Measurements from ENCODE around the gene SEC23B. TPM values are rescaled to one million over a fixed set of nuclear protein-coding genes. Genes with fewer than 3 reads are reported as not detected.

SEC23B gene
- total RNA-seq, 1 experiment from 2014 or later = 139 TPM

GRCh38 chr20:18533978-18534644 lies 26.4 kb downstream of the SEC23B start:
- H3K36me3 Mint-ChIP-seq (ENCODE audit: insufficient read depth, unreplicated experiment) = peaks cover 78% of the 10 kb centered on the region
- H3K27ac Mint-ChIP-seq (ENCODE audit: low read depth, unreplicated experiment) = no peak overlapping the region
- H3K4me3 Mint-ChIP-seq (ENCODE audit: unreplicated experiment) = no peak overlapping the region
- no peaks in the 10 kb centered on the region for H3K9me3 Mint-ChIP-seq (ENCODE audit: unreplicated experiment)
- intact Hi-C loops (cut with micrococcal nuclease) = no loop called here
- DNase-seq (ENCODE audit: unreplicated experiment) = no peak
- no peak for TF ChIP-seq CTCF (IDR thresholded peaks at IDR 0.05; ENCODE audit: unreplicated experiment)
- ChIA-PET POLR2A (interaction anchor here (0.7 to 1.1 kb wide), 2 partner anchors 26 to 1483 kb away, joined by 3 read pairs; partner anchors contain the start of genes NAA20 and SEC23B), CTCF (interaction anchor here (1.0 kb wide), 1 partner anchor 20 kb away, joined by 4 read pairs; no protein-coding TSS in a partner anchor)
- no peaks in the 10 kb centered on the region for H3K27me3 Mint-ChIP-seq (ENCODE audit: insufficient read depth, unreplicated experiment)
- no peaks in the 10 kb centered on the region for H3K4me1 Mint-ChIP-seq (ENCODE audit: insufficient read depth, unreplicated experiment)
- BruUV-seq (replicated peaks) = no TSS peak

- POLR2A ChIA-PET = interaction anchor here (0.7 kb wide), 1 partner anchor 12 kb away, joined by 3 read pairs; no protein-coding TSS in a partner anchor
- peaks cover 80% of the 10 kb centered on the region for H3K36me3 Mint-ChIP-seq (ENCODE audit: insufficient read depth, unreplicated experiment)
Measured at GRCh38 chr20:18537651-18538050, 29.9 kb downstream of the SEC23B start.

DNA sequence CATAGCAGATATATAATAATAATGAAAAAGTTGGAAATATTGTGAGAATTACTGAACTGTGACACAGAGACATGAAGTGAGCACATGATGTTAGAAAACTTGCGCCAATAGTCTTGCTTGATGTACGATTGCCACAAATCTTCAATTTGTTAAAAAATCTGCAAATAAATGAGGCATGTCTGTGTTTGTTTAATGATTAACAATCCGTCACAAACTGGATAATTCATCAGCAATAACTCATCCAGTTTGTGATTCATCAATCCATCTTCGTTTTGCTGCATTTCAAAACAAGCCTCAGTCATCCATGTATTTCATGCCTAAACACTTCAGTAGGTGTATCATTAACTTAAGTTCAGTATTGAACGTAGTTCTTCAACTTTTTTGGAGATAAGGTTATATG lies 34.0 kb downstream of the SEC23B start:
- Mint-ChIP-seq H3K4me3 (ENCODE audit: unreplicated experiment) (no peak overlapping the region), H3K9me3 (ENCODE audit: unreplicated experiment) (no peaks in the 10 kb centered on the region), H3K27ac (ENCODE audit: low read depth, unreplicated experiment) (peak overlapping the region; percentile 47), H3K4me1 (ENCODE audit: insufficient read depth, unreplicated experiment) (peaks cover 7% of the 10 kb centered on the region), H3K36me3 (ENCODE audit: insufficient read depth, unreplicated experiment) (peaks cover 86% of the 10 kb centered on the region), H3K27me3 (ENCODE audit: insufficient read depth, unreplicated experiment) (no peaks in the 10 kb centered on the region)
- ChIA-PET CTCF (interaction anchor here (1.1 to 1.2 kb wide), 2 partner anchors 19 to 1121 kb away, joined by 3 to 5 read pairs; no protein-coding TSS in a partner anchor), POLR2A (interaction anchor here (1.2 to 1.7 kb wide), 3 partner anchors 12 to 34 kb away, joined by 3 to 5 read pairs (median 4); partner anchors contain the start of gene SEC23B)
- BruUV-seq (replicated peaks) = no TSS peak
- no peak for TF ChIP-seq CTCF (IDR thresholded peaks at IDR 0.05; ENCODE audit: unreplicated experiment)
- peak; percentile 18 for DNase-seq (ENCODE audit: unreplicated experiment)
- intact Hi-C loops (cut with micrococcal nuclease) = no loop called here

More at GRCh38 chr20:18537651-18538050, 29.9 kb downstream of the SEC23B start:
- CTCF ChIA-PET = interaction anchor here (0.8 kb wide), 1 partner anchor 124 kb away, joined by 3 read pairs; no protein-coding TSS in a partner anchor
- no TSS peak for BruUV-seq (replicated peaks)
- Mint-ChIP-seq H3K4me1 (ENCODE audit: insufficient read depth, unreplicated experiment) (peaks cover 7% of the 10 kb centered on the region), H3K27ac (ENCODE audit: low read depth, unreplicated experiment) (no peak overlapping the region), H3K9me3 (ENCODE audit: unreplicated experiment) (no peaks in the 10 kb centered on the region), H3K27me3 (ENCODE audit: insufficient read depth, unreplicated experiment) (no peaks in the 10 kb centered on the region), H3K4me3 (ENCODE audit: unreplicated experiment) (no peak overlapping the region)
- DNase-seq (ENCODE audit: unreplicated experiment) = peak; percentile 27
- TF ChIP-seq CTCF (IDR thresholded peaks at IDR 0.05; ENCODE audit: unreplicated experiment) = no peak
- intact Hi-C loops (cut with micrococcal nuclease) = no loop called here

GRCh38 chr20:18543216-18543615 lies 35.5 kb downstream of the SEC23B start:
- intact Hi-C loops (cut with micrococcal nuclease) = no loop called here
- ChIA-PET POLR2A (interaction anchor here (0.9 kb wide), 1 partner anchor 8 kb away, joined by 3 read pairs; no protein-coding TSS in a partner anchor), CTCF (interaction anchor here (0.7 kb wide), 1 partner anchor 127 kb away, joined by 5 read pairs; no protein-coding TSS in a partner anchor)
- Mint-ChIP-seq H3K9me3 (ENCODE audit: unreplicated experiment) (no peaks in the 10 kb centered on the region), H3K4me3 (ENCODE audit: unreplicated experiment) (no peak overlapping the region), H3K27me3 (ENCODE audit: insufficient read depth, unreplicated experiment) (no peaks in the 10 kb centered on the region), H3K27ac (ENCODE audit: low read depth, unreplicated experiment) (no peak overlapping the region), H3K36me3 (ENCODE audit: insufficient read depth, unreplicated experiment) (peaks cover 93% of the 10 kb centered on the region), H3K4me1 (ENCODE audit: insufficient read depth, unreplicated experiment) (peaks cover 7% of the 10 kb centered on the region)
- BruUV-seq (replicated peaks) = no TSS peak
- TF ChIP-seq CTCF (IDR thresholded peaks at IDR 0.05; ENCODE audit: unreplicated experiment) = no peak
- DNase-seq (ENCODE audit: unreplicated experiment) = no peak

Measured in MCF 10A (cell line).